ENCODE results near the gene OGFR. TPM values are rescaled to one million over a fixed set of nuclear protein-coding genes. Genes with fewer than 3 reads are reported as not detected.

Gene OGFR
- total RNA-seq, 1 donor from 2014 or later = 96.5 TPM

GRCh38 chr20:62822788-62823651 is 18.4 kb downstream of the OGFR start:
- H3K9me3 Mint-ChIP-seq (ENCODE audit: unreplicated experiment) = no peaks in the 10 kb centered on the region
- H3K36me3 Mint-ChIP-seq (ENCODE audit: low read depth, unreplicated experiment) = no peaks in the 10 kb centered on the region
- Histone ChIP-seq H3K79me2 (ENCODE audit: insufficient read depth, low read length) (no peaks in the 10 kb centered on the region), H3K27ac (ENCODE audit: low read depth, low read length) (no peak overlapping the region), H3K4me2 (ENCODE audit: low read length) (peak overlapping the region; percentile 22), H2AFZ (ENCODE audit: low read depth, low read length) (no peak overlapping the region), H3K27me3 (ENCODE audit: insufficient read depth, low read length) (no peaks in the 10 kb centered on the region), H3K9ac (ENCODE audit: low read length) (no peak overlapping the region), H3K4me3 (ENCODE audit: insufficient read depth, low read depth, low read length) (no peak overlapping the region), H3K4me1 (ENCODE audit: insufficient read depth, low read length) (peaks cover 24% of the 10 kb centered on the region), H4K20me1 (ENCODE audit: insufficient read depth, low read length) (no peaks in the 10 kb centered on the region), H3K9me3 (ENCODE audit: insufficient read depth, low read depth, low read length) (no peaks in the 10 kb centered on the region), H3K36me3 (ENCODE audit: insufficient read depth, low read length) (no peaks in the 10 kb centered on the region)
- DNase-seq (ENCODE audit: low read depth) (no peak), FAIRE-seq (no peak)
- H3K4me3 Mint-ChIP-seq (ENCODE audit: unreplicated experiment) = peak overlapping the region; percentile 27
- H3K27ac Mint-ChIP-seq (ENCODE audit: unreplicated experiment) = peak overlapping the region; percentile 41
- H3K27me3 Mint-ChIP-seq (ENCODE audit: low read depth, unreplicated experiment) = peaks cover 2% of the 10 kb centered on the region
- TF ChIP-seq CTCF (IDR thresholded peaks at IDR 0.05; ENCODE audit: insufficient read depth, low read depth, low read length) (peak; percentile 12), EZH2 (IDR thresholded peaks at IDR 0.05; ENCODE audit: insufficient read depth, low read length) (no peak)
- H3K4me1 Mint-ChIP-seq (ENCODE audit: low read depth, unreplicated experiment) = peaks cover 10% of the 10 kb centered on the region

- H3K4me3 ChIP-seq (ENCODE audit: insufficient read depth, low read depth, low read length) = no peak overlapping the region
- no peaks in the 10 kb centered on the region for H4K20me1 ChIP-seq (ENCODE audit: insufficient read depth, low read length)
- FAIRE-seq (no peak), DNase-seq (ENCODE audit: low read depth) (no peak)
- no peak for TF ChIP-seq CTCF (IDR thresholded peaks at IDR 0.05; ENCODE audit: insufficient read depth, low read depth, low read length)
- TF ChIP-seq EZH2 (IDR thresholded peaks at IDR 0.05; ENCODE audit: insufficient read depth, low read length) = no peak
- no peaks in the 10 kb centered on the region for H3K36me3 ChIP-seq (ENCODE audit: insufficient read depth, low read length)
- H3K27ac ChIP-seq (ENCODE audit: low read depth, low read length) = no peak overlapping the region
- H3K27me3 ChIP-seq (ENCODE audit: insufficient read depth, low read length) = no peaks in the 10 kb centered on the region
- Mint-ChIP-seq H3K27me3 (ENCODE audit: low read depth, unreplicated experiment) (peaks cover 2% of the 10 kb centered on the region), H3K9me3 (ENCODE audit: unreplicated experiment) (no peaks in the 10 kb centered on the region), H3K4me3 (ENCODE audit: unreplicated experiment) (no peak overlapping the region), H3K36me3 (ENCODE audit: low read depth, unreplicated experiment) (no peaks in the 10 kb centered on the region), H3K27ac (ENCODE audit: unreplicated experiment) (no peak overlapping the region), H3K4me1 (ENCODE audit: low read depth, unreplicated experiment) (peaks cover 7% of the 10 kb centered on the region)
- H2AFZ ChIP-seq (ENCODE audit: low read depth, low read length) = no peak overlapping the region
- H3K4me1 ChIP-seq (ENCODE audit: insufficient read depth, low read length) = peaks cover 17% of the 10 kb centered on the region
- peak overlapping the region; percentile 83 for H3K4me2 ChIP-seq (ENCODE audit: low read length)
- no peak overlapping the region for H3K9ac ChIP-seq (ENCODE audit: low read length)
- H3K79me2 ChIP-seq (ENCODE audit: insufficient read depth, low read length) = no peaks in the 10 kb centered on the region
- no peaks in the 10 kb centered on the region for H3K9me3 ChIP-seq (ENCODE audit: insufficient read depth, low read depth, low read length)
Measured at GRCh38 chr20:62823688-62824475, 19.2 kb downstream of the OGFR start.

Measured in astrocyte (in vitro differentiated cells and primary cell).